GM18909 (cell line): ENCODE measurements around the gene COL24A1.
"Not testable (repeated sequence)": the region's sequence is repeated elsewhere in the genome, so short reads cannot be mapped to it uniquely, and the experiment has no call there.

Experiments used
- ATAC-seq: cut with Tn5 transposase; IDR thresholded peaks from one replicate; pipeline ENCODE4 v1.9.1; 2021; ENCODE audit warnings: mild to moderate bottlenecking; ENCODE audit not compliant: unreplicated experiment, poor library complexity

Gene COL24A1

DNA sequence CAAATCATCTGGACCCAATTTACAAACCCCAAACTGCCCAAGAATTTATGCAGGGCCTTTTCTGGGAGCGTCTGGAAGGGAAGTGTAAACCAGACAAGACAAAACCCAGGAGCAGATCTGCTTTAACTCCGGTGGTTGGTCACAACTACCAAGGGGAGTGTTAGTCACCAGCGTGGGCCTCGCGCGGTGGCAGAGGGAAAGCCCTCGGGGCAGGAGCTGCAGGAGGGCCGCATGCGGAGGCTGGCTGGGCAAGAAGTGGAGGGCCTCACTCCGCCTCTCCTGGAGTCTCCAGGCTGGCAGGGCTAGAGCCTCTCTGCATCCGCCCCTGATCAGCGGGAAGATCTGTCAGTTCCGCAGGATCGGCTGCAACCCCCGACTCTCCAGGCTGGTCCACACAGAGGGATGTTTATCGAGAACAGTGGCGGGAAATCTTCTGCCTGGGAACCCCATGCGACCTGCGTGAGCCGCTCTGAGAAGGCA lies 2.0 kb downstream of the COL24A1 start:
- ATAC-seq = no peak

- ATAC-seq = no peak
Measured at GRCh38 chr1:86153836-86154235, 2.7 kb downstream of the COL24A1 start.

DNA sequence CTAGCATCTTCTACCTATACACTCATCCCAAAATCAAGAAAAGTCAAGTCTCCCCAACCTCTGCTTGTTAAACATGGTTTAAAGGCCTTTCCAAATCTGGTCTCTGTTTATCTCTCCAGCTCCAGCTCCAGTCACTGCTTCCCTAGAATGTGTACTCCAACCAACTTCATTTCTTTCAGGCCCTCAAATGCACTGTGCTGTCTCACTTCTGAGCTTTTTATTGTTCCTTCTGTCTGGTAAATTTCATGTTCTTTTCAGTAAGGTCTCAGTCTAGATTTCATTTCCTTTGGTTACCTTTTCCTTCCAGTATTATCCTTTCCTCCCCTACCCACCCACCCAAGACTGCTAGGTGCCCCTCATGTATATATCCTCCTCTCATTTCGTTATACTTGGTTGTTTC lies 3.7 kb downstream of the COL24A1 start:
- ATAC-seq = no peak

DNA sequence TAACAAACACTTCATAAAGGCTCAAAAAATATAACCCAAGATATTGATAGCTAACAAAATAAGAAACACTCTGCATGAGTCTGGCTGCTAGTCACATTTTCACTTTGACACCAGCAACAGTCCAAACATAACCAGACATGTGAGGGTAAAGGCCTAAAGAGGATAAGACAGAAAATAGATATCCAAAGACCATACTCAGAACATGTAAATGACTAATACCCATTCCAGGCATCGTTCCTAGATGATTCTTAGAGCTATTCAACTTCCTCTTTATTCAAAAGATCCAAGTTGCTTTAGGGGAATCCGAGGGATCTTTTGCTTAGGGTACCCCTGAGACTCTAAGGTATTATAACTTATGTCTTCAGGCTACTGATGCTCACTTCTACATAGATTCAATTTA lies 5.1 kb downstream of the COL24A1 start:
- no peak for ATAC-seq

GRCh38 chr1:86150553-86151055 lies 6.0 kb downstream of the COL24A1 start:
- no peak for ATAC-seq

- ATAC-seq = no peak
Measured at GRCh38 chr1:86149591-86149990, 7.0 kb downstream of the COL24A1 start.

- no peak for ATAC-seq
Measured at GRCh38 chr1:86147755-86148154, 8.8 kb downstream of the COL24A1 start.

GRCh38 chr1:86146566-86146965 lies 10.0 kb downstream of the COL24A1 start:
- ATAC-seq = no peak

DNA sequence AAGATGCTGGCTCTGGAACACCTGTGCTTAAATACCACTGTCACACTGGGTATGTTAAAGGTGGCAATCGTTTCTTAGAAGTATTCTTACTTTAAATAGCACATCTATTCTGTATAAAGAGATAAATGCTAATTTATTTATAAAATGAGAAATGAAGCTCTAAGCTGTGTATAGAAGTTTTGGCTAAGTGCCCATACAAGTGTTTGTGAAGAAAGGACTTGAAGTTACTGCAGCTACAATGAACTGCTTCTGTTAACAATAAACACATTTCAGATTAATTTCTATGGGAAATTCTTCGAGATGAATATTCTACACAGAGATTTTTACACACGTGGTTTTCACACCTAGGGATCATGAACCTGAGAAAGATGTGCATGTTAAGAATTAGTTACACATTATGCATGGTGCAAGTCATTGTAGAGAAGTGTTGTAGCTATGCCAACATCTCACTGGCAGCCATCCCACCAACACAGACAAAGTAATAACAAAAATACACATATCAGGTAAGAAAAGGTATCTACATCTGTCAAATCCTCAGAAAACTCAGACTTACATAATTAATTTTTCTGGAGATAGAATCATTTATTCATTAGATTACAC lies 16.2 kb downstream of the COL24A1 start:
- no peak for ATAC-seq

DNA sequence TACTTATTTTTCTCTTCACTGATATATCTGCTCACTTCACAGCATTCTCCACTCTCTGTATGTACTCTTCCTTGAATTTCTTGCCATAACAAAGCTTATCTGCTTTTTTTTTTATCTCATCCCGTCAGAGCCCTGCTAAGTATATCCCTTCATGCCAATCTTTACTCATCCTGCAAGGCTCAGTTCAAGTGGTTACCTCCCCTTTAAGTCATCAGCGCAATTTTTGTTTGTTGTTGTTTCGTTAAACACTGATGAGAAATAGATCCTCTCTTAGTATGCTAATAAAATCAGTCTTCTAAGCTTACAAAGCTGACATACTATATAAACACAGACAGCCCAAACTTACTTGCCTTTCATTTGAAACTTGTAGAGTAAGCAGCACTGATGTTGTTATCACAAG lies 17.8 kb downstream of the COL24A1 start:
- no peak for ATAC-seq

DNA sequence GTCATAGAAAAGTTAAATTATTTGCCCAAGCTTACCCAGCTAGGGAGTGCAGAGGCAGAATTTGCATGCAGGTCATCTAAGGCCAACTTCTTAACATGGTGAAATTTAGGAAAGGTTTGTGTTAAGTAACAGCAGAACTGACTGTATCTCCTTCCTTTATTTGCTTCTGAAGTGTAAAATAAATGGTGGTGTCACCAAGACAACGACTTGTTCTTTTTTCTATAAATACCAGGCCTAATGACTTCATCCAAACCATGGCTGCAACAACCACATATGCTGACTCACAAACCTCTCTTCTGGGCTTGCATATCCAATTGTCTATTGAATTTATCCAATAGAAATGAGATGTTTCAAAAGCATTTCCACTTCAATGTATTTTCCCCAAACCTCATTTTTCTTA lies 19.1 kb downstream of the COL24A1 start:
- ATAC-seq = no peak

- no peak for ATAC-seq
Measured at GRCh38 chr1:86119214-86119764, 37.3 kb downstream of the COL24A1 start.

DNA sequence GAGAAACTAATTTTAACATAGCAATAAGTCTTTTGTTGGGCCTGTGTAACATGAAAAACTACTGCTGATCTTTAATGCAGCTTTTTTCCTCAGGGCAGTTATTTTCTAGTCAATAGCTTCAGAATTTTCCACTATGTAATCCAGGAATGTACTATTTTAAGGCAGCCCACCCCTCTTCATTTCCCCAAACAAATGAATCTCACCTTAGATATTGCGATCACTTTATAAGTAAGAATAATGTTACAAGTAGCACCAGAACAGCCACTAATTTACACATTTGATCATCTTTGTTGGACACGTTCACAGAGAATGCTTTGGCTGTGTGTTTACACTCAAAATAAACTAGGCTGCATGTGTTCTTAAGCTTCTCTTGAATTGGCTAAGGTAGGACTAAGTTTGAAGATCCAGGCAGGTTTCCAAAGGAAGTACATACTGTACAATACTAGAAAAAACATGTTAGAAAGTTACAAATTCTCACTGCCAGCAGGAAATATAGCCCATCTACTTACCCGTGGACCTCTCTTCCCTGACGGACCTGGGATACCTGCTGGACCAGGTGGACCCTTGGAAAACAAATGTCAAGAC lies 41.7 kb downstream of the COL24A1 start:
- no peak for ATAC-seq

DNA sequence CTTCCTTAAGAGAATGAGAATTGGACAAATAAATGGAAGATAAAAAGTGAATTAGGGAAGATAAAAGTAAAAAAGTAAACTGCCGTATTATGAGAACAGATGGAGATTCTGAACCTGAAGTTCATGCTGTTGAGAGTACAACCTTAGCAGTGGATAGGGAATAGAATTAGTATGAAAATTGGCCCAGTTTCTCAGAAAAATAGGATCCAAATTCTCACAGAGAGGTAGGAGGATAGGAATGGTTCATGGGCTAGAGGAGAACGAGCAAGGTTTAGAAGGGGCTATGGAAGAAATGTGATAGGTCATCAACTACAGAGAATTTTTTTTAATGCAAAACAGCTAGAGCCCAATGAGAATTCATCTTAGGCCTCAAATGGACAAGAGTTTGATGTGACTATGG lies 42.3 kb downstream of the COL24A1 start:
- no peak for ATAC-seq

- ATAC-seq = not testable (repeated sequence)
Measured at GRCh38 chr1:86111590-86111989, 45.0 kb downstream of the COL24A1 start.

GRCh38 chr1:86110451-86111129 lies 46.0 kb downstream of the COL24A1 start:
- no peak for ATAC-seq

DNA sequence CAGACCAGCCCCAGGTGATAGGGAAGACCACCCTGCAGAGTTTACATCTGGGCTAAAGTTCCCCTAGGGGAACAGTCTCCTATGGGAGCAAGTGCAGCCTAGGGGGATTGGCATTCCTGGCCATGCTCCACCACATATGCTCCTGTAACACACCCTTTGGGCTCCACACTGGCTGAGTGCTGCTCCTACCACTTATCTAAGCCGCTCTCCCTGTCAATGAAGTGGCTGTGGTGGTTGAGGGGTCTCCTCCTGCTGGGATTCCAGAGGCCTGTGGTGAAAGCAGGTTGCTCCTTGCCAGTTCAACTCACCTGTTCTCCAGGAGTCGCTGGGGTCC lies 51.1 kb downstream of the COL24A1 start:
- no peak for ATAC-seq

GRCh38 chr1:86104606-86105532 lies 51.7 kb downstream of the COL24A1 start:
- ATAC-seq = no peak

DNA sequence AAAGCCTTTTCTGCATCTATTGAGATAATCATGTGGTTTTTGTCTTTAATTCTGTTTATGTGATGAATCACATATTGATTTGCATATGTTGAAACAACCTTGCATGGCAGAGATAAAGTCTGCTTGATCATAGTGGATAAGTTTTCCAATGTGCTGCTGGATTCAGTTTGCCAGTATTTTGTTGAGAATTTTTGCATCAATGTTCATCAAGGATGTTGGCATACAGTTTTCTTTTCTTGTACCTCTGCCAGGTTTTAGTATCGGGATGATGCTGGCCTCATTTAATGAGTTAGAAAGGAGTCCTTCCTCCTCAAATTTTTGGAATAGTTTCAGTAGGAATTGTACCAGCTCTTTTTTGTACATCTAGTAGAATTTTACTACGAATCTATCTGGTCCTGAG lies 55.0 kb downstream of the COL24A1 start:
- no peak for ATAC-seq

DNA sequence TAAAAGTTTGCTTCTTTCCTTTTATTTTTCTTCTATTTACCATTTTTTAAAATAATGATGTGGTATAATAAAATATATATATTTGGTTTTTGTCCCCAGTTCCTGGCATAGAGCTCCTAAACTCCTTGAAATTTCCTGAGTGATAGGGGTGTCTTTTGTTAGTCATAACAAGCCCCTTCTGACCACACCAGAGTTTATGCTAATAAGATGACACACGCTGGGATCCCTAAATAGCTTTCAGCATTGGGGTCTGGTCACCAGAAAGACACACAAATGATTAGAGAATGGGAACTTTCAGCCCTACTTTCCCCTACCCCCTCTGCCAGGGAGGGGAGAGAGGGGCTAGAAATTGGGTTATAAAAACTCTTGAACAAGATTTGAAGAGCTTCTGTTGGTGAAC lies 56.2 kb downstream of the COL24A1 start:
- ATAC-seq = no peak
